H7 (cell line): ENCODE measurements around the gene BHLHE41. TPM values are rescaled to one million over a fixed set of nuclear protein-coding genes. Genes with fewer than 3 reads are reported as not detected.
A peak's percentile ranks its signal among the peaks of the same experiment; 100 is the strongest.

Experiments
- DNase-seq: peaks from one replicate; pipeline ENCODE4 v3.0.0; 2012
- H3K27me3 ChIP-seq: 2 replicates; pipeline ENCODE4 v1.6.0; 2011; ENCODE audit warnings: mild to moderate bottlenecking, low read length; ENCODE audit not compliant: control insufficient read depth, insufficient read depth
- H3K36me3 ChIP-seq: replicated peaks from 2 replicates; pipeline ENCODE4 v1.5.1; 2011; ENCODE audit warnings: low read length; ENCODE audit not compliant: control insufficient read depth, insufficient read depth
- H3K4me3 ChIP-seq: 2 replicates; pipeline ENCODE4 v1.5.1; 2011; ENCODE audit warnings: low read depth, mild to moderate bottlenecking, control low read depth, low read length, moderate library complexity; ENCODE audit not compliant: insufficient read depth
- total RNA-seq: library from RNA; depleted of rRNA; stranded (reverse); fragments of >200 nt; shearing (Covaris generic); gene quantifications from 2 replicates; pipeline ENCODE4 v1.2.3, GENCODE V29; 2014; rRNA removed

BHLHE41 gene
- 0.14 and 0.33 TPM in 2 replicates for total RNA-seq

- Histone ChIP-seq H3K36me3 (no peaks in the 10 kb centered on the region), H3K4me3 (peak within 1 kb of the TSS; percentile 56), H3K27me3 (peaks cover 91% of the 10 kb centered on the region)
- peak; percentile 92 for DNase-seq
Observed at GRCh38 chr12:26124446-26125399, at the start of gene BHLHE41. TSS of gene BHLHE41 (minus strand) at chr12:26125037. CDS start at chr12:26124779, 258 bp downstream.

- Histone ChIP-seq H3K27me3 (no peaks in the 10 kb centered on the region), H3K4me3 (no peak overlapping the region), H3K36me3 (no peaks in the 10 kb centered on the region)
- DNase-seq: no peak
Observed at GRCh38 chr12:26172946-26173552, 48.2 kb upstream of the BHLHE41 start.

DNA sequence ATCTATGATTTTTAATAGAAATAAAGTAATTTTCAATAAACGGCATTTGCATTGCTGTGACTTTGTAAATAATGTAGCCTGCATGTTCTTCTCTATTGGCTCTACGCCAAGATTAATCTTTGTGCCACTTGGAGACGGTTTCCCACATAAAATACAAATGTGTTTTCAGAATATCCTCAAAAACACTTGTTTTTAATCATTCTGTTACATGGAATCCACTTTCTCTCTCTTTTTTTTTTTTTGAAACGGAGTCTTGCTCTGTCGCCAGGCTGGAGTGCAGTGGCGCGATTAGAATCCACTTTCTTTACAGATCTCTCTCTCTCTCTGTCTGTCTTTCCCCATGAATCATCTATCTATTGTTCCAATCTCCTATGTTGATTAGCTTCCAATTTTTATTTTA lies 47.7 kb upstream of the BHLHE41 start:
- Histone ChIP-seq H3K27me3 (no peaks in the 10 kb centered on the region), H3K36me3 (no peaks in the 10 kb centered on the region), H3K4me3 (no peak overlapping the region)
- DNase-seq: no peak

DNA sequence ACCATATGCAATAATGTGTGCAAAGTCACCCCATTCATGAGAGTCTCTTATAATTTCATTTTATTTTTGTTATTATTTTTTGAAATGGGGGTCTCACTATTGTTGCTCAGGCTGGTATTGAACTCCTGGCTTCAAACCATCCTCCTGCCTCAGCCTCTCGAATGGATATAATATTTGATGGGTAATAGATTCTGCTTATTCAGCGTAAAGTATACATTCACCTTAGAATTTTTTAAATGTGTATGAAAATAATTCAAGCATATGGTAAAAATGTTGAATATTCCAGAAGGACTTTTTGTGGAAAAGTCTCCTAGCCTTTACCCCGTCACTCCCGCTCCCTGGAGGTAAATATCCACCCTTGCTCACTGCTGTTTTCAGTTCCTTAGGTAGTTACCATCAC lies 47.2 kb upstream of the BHLHE41 start:
- DNase-seq: no peak
- Histone ChIP-seq H3K27me3 (no peaks in the 10 kb centered on the region), H3K4me3 (no peak overlapping the region), H3K36me3 (no peaks in the 10 kb centered on the region)

DNA sequence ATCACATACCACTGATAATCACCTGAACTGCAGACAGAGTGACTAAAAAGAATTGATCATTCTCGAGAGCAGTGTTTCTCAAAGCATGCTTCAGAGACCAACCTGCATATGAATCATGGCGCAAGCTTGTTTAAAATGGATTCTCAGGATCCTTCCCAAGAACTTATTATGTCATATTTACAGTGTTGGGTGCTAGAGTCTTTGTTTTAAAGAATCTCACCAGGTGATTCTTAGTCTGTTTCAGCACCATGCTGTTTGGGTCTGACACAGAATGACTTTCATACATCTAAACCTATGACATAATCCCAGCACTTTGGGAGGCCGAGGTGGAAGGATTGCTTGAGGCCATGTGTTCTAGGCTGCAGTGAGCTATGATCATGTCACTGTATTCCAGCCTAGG lies 39.3 kb upstream of the BHLHE41 start:
- Histone ChIP-seq H3K36me3 (no peaks in the 10 kb centered on the region), H3K27me3 (no peaks in the 10 kb centered on the region)
- no peak for DNase-seq

DNA sequence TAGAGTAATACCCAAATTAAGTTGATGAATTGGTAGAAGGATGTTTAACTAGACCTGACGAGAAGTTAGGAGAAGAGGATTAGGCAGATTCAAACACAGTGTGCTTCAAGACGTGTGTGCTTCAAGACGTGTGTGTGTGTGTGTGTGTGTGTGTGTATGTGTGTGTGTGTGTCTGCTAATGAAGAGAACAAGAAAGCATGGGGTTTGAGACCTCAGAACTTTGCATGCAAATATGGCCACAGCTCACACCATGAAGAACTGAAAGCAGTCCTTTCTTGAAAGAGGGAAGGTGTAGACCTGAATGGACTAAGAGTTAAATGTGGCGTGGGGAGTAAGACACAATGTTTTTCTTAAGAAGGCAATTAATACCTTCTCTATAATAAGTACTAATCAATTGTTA lies 38.1 kb upstream of the BHLHE41 start:
- DNase-seq: no peak
- no peak overlapping the region for H3K4me3 ChIP-seq
- H3K36me3 ChIP-seq: no peaks in the 10 kb centered on the region
- H3K27me3 ChIP-seq: no peaks in the 10 kb centered on the region

More for the DNA sequence above, 39.3 kb upstream of the BHLHE41 start:
- no peak overlapping the region for H3K4me3 ChIP-seq

- no peaks in the 10 kb centered on the region for H3K36me3 ChIP-seq
- DNase-seq: no peak
- H3K4me3 ChIP-seq: no peak overlapping the region
- no peaks in the 10 kb centered on the region for H3K27me3 ChIP-seq
Observed at GRCh38 chr12:26162174-26162573, 37.3 kb upstream of the BHLHE41 start.

DNA sequence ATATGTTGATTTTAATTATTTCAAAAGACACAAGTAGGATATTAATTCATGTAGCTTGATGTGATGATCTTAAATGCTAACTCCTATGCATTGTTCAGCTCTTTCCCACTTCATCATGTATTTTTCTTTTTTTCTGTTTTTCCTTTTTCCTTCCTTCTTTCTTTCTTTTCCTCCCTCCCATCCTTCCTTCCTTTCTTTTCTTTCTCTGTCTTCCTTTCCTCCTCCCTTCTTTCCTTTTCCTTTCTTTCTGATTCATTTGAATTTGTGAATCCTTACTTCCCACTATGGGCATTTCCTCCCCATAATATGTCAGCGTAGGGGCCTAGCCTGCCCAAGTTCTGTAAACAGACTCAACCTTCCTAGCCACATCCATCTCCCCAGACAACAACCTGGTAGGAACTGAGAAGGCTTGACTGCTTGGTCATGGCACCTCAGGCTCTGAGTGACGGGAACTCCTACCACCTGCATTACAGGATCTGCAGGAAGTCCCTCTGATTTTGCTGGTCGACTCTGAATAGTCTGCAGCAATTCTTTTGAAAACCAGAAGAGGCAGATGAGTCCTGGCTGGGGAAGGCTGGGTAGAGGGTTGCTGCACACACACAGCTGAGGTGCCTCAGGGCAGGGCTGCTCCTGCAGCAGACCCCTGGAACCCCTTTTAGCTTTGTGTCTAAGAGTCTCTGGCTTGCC lies 33.4 kb upstream of the BHLHE41 start:
- peak; percentile 19 for DNase-seq
- Histone ChIP-seq H3K27me3 (no peaks in the 10 kb centered on the region), H3K4me3 (no peak overlapping the region), H3K36me3 (no peaks in the 10 kb centered on the region)

- DNase-seq: no peak
- H3K27me3 ChIP-seq: no peaks in the 10 kb centered on the region
Observed at GRCh38 chr12:26157001-26157400, 32.2 kb upstream of the BHLHE41 start.

GRCh38 chr12:26156201-26156871 lies 31.5 kb upstream of the BHLHE41 start:
- H3K36me3 ChIP-seq: no peaks in the 10 kb centered on the region
- no peaks in the 10 kb centered on the region for H3K27me3 ChIP-seq
- DNase-seq: no peak
- H3K4me3 ChIP-seq: no peak overlapping the region

More at GRCh38 chr12:26157001-26157400, 32.2 kb upstream of the BHLHE41 start:
- no peaks in the 10 kb centered on the region for H3K36me3 ChIP-seq
- no peak overlapping the region for H3K4me3 ChIP-seq

DNA sequence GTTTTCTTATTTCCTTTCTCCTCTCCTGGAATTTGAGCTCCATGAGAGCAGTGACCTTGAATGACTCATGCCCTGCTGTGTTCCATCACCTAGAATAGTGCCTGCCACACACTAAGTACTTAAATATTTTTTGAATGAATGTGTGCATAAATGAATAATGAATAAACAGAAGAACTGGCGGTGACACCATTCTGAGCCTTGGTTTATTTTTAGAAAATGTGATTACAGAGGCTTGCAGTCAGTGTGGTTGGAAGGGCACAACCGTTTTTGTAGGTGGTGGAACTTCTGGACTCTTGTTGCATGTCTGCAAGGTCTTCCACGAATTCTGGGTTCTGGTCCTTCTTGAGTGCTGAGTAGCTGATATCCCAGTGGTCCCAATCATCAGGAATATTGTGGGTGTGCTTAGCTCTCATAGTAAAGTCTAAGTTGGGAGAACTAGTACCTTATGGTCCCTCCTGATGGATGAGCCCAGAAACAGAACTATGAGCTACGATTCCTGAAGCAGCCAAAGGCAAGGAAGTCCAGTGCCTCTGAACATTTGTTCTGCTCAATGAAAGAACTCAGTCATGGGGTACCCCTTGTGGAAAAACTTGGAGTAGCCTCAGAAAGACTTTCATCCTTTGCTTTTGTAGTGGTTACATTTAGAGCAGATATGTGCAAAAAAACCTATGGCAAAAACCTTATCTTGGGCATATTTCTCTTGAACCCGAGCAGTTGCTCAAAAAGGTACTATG lies 28.8 kb upstream of the BHLHE41 start:
- H3K27me3 ChIP-seq: no peaks in the 10 kb centered on the region
- no peak overlapping the region for H3K4me3 ChIP-seq
- H3K36me3 ChIP-seq: no peaks in the 10 kb centered on the region
- no peak for DNase-seq

DNA sequence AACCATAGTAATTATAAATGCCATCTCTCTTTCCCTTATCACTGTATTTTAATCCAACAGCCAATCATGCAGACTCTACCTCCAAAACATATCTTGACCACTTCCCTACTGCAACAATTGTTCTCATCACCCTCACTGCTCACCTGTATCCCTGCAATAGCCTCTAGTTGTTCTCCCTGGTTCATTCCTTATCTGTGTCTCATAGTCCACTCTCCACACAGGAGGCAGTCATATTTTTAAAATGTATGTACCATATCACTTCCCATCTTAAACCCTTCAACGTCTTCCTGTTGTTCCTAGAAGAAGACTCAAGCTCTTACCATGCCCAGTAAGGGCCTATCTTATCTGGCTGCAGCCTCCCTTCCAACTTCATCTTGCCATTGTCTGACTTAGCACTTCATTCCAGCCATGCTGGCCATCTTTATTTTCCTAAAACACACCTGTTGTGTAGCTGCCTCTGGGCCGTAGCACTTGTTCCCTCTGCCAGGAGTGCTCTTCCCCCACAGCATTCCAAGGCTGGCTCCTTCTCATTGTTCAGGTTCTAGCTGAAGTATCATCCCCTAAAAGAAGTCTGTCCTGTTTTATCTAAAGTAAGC lies 27.8 kb upstream of the BHLHE41 start:
- no peaks in the 10 kb centered on the region for H3K27me3 ChIP-seq
- no peak for DNase-seq
- no peak overlapping the region for H3K4me3 ChIP-seq
- H3K36me3 ChIP-seq: no peaks in the 10 kb centered on the region

- Histone ChIP-seq H3K36me3 (no peaks in the 10 kb centered on the region), H3K27me3 (no peaks in the 10 kb centered on the region), H3K4me3 (no peak overlapping the region)
- DNase-seq: no peak
Observed at GRCh38 chr12:26150736-26151450, 26.1 kb upstream of the BHLHE41 start.
